A204.1 (cell line): ENCODE data around the gene ZNF664.

ENCODE experiments used
- FAIRE-seq: peaks from 2 replicates; lab custom pipeline; 2012; peaks lifted over from hg19 to GRCh38; lab: Jason Lieb, UNC

The ZNF664 gene

DNA sequence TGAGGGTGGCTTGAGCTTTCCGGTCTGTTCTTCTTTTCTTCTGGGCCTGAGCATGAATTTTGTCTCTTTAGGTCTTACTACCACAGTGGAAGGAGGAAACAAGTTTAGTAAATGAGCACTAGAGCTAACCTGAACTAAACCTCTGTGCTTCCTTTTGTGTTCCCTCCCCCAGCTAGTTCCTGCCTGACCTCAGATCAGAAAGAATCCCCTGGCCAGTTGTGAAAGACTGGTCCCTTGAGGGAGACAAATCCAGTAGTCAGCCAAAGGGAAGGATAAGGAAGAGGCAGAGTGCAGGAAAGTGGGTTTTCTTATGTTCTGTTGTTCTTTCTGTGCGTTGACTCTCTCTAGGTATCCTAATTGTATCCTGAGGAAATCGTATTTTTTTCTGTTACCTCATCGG is 17.5 kb downstream of the ZNF664 start:
- no peak for FAIRE-seq

DNA sequence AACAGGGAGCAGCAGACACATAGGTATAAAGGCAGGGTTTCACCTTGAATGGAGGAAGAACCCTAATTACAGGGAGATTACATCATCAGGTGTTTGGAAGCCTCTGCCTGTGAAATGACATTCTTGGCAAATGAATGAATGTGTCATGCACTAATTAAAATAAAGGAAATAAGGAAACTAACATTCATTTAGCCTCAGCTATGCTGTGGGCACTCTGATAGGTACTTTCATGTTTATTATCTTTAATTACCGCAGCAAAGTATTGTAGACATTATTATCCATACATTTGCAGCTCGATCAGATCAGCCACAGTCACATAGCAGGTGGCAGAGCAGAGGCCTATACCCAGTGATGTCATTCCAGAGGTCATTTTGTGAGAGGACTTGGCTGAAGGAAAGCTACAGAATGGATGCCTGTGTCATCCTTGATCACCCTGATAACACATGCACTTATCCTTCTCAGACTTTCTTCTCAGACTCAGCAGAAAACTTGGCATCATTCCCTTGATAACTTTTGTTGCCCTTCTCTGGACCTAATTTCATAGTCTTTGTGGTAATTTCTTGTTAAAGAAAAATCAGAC is 18.4 kb downstream of the ZNF664 start:
- no peak for FAIRE-seq

DNA sequence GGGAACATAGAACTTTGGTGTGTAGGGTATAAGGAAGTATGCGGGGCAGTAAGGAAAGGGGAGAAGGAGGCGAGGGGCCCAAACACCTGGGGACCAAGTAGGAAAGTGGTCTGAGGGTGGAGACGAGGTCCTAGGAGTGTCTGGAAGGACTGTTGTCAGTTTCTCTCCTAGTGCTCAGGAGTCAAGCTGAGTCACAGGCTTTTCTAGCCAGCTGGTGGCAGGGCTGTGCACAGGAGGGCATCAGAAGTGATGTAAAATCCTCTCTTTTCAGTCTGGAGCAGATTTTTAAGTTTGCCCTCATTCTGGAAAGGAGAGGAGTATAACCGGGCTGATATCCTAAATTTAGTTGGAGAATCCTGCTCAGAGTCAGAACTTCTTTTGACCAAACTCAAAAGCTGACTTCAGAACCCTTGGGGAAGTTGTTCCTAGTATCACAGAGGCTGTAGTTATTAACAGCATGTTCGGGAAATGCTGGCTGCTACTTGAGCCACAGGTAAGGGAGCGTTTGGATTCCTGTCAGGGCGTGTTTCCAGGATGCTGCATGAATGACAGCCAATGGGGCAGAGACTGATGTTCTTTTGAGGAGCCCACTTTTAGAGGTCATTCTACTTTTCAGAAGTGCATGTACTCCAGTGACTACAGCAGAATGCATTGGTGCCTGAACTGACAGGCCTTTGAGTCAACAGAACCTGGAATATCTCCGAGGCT is 19.3 kb downstream of the ZNF664 start:
- no peak for FAIRE-seq

DNA sequence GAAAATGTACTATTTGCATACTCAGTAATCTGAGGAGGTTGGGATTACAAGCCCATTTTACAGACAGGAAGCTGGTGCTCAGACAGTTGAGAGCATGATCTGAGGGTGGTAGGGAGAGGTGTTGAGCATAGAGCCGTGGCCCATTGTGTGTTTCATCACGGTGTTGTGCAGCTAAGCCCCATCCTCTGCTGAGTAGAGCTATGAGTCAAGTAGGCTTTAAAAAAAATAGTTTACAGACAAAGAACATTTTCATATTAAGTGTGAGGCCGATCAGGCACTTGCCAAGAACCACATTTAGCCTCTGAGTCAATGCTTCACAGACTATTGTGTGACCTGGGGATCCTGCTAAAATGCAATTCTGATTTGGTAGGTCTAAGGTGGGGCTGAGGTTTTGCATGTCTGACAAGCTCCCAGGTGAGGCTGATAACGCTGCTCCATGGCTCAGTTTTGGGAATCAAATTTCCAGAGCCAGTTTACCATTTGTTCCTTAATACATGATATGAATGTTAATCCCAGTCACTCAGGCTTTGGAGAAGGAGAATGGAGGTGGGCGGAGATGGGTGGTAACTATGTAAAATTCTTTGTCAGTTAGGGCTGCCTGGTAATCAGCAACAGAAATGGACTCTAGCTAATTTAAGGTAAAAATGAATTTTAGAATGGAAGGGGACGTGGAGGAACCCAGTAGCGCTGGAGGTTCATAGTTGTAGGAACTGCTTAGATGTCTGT is 22.2 kb downstream of the ZNF664 start:
- FAIRE-seq, result no peak

DNA sequence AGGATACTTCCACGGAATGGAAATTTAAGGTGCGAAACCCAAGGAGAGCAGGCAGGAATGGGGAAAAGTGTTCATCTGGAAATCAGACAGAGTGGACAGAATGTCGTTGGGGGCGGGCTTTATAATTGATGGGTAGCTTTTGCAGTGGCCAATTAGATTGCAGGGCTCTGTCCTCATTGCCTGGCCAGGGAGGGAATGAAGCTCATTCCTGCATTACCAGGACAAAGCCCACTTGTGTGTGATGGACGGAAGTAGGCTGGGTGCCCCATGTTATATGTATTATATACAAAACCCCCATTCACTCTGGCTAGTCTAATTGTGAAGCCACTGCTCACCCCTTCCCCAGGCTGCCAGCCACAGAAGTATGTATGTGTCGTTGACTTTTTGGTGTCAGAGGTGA is 23.6 kb downstream of the ZNF664 start:
- no peak for FAIRE-seq

DNA sequence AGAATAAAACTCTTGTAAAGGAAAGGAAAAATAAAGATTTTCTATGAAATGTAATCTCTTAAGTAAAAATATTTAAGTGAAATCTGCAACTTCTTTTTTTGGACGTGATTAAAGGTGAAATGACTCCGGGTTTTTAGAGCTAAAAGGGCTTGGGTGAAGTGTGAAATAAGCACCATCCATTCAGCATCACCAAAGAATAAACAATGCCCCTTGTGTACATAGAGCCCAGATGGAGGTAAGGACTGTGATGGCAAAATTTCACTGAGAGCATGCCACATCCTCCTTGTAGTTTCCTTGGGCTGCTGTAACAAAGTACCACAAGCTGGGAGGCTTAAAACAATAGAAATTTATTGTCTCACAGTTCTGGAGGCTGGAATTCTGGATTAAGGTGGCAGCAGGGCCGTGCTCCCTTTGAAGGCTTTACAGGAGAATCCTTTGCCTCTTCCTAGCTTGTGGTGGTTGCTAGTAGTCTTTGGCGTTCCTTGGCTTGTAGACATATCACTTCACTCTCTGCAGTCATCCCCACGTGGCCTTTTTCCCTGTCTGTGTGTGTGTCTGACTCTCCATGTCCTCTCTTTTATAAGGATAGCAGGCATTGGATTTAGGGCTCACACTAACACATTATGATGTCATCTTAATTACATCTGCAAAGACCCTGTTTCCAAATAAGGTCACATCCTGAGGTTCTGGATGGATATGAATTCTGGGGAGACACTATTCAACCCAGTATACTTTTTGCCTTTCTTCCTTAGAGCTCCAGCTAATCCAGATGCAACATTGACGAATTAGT is 24.2 kb downstream of the ZNF664 start:
- FAIRE-seq, result no peak

DNA sequence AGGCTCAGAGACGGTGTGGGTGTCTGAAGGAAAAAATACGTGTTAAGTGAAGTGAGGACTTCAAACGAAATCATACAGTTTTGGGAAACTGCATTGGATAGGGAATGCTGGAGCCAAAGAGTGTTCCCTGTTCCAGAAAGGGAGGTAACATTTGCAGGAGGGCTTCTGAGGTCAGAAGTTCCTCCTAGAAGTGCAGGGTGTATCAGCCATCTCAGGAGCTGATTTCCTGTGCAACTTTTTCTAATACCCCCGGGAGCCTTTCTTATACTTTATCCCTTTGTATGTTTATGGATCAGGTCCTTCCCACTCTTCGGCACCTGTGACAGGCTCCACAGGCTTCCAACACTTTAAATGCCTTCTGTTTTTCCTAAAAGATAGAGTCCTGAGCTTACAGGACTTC is 24.9 kb downstream of the ZNF664 start:
- no peak for FAIRE-seq

DNA sequence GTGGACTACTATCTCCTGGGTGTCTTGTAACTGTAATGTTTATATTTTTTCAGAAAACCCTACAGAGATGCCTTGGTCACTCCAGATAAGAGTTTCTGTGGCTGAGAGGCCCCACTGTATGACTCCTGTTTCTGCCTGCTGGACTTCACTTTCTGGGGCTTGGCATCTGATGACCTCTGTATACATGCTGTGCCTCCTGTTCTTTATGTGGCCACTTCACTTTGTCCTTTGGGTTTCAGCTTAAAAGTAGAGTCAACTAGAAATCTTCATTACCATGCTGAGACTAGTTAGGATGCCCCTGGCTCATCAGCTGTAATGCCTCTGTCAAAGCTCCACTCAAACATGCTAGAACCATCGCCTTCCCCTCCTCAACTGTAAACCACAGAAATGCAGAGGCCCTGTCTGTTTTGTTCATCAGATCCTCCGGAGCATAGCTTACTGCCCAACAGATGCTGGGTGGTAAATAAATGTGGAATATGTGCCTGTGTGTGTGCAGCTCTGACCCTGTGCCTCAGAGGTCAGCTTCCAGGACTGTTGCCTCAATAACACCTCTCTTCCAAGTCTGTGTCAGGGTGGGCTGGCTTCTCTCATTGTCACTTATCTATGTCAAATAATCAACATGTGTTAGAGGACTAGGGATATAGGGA is 25.5 kb downstream of the ZNF664 start:
- FAIRE-seq, result no peak

DNA sequence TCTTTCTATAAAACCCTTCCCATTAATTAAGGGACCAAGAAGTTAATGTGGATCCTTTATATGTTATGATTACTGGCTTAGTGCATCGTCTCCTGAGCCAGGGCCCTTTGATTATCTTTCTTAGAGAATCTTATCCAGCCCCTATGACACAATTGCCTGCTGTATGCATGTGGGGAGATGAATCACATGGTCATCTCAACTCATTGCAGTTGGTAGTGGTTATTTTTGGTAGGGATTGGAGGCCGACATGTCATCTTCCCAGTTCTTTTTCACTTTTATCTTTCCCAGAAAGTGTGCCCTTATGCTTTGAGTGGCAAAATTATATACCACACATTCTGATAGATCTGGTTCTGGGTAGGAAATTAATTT is 26.0 kb downstream of the ZNF664 start:
- no peak for FAIRE-seq

DNA sequence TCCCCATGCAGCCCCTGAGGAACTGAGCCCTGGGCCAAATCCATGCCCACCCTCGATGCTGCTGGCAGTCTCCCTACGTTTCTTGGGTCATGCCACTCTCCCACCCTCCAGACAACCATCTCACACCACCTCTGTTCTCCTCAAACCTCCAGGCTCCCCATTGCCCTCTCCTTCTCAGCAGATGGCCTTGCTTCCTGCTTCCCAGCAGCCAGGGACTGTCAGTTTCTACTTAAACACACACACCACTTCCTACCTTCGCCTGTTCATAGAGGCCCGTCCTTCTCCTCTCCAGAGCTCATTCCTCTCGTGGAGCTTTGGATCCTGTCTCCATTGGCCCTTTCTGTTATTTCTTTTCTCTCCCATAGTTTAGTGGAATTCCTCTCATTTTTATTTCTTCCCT is 27.1 kb downstream of the ZNF664 start:
- FAIRE-seq, result no peak

DNA sequence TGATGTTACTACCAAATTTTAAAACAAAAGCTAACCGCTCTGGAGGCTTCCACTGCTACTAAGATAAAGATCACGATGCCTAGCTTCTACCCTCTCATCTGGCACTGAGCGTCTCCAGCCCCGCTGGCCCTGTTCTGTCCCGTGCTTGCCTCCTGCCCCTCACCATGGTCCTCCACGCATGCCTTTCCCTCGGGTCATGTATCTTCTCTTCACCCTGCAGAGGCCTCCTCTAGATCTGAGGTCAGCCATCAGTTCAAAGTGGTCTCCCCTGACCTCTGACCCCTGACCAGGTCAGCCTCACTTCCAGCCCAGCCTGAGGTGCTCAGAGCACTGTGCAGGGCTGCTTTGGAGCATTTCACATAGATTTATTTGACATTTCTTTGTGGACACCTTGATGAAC is 28.3 kb downstream of the ZNF664 start:
- FAIRE-seq, result no peak

DNA sequence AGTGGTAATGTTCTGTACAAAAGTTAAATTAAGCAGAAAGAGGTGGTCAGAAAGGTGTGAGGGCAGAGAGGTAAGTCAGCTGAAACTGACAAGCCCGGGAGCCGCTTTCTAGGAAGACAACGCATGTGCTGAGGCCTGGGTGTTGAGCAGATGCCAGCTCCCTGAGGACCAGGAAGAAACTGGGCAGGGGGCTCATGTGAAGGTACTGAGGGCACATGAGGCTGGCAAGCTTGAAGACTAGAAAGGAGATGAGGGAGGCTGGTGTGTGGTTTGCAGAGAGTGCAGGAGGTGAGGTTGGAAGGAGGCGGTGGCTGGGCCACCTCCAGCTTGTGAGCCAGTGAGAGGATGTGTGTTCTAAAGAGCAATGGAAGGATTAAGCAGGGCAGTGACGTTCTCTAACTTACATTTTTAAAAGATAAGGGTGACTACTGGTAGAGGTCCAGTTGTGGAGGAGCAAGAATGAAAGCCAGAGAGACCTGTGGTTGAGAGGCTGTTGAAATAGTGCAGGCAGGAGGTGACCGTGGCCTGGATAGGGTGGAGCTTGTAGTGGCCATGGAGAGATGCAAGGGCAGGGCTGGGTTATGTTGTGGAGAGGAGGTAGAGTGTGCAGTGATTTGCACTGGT is 29.1 kb downstream of the ZNF664 start:
- no peak for FAIRE-seq

DNA sequence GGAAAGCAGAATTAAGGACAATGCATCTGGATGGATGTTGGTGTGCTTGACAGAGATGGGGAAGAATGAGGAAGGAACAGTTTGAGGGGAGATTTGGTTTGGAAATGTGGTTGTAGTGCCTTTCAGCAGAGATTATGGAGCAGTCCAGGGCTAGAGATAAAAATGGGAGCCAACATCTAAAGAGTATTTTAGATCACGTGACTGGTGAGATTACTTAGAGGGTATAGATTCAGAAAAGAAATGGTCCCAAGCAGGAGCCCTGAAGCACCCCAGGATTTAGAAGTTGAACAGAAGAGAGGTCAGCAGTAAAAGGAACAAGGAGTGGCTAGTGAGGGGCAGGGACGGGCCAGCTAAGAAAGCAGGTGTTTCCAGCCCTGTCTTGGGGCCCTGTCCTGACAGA is 29.6 kb downstream of the ZNF664 start:
- no peak for FAIRE-seq

DNA sequence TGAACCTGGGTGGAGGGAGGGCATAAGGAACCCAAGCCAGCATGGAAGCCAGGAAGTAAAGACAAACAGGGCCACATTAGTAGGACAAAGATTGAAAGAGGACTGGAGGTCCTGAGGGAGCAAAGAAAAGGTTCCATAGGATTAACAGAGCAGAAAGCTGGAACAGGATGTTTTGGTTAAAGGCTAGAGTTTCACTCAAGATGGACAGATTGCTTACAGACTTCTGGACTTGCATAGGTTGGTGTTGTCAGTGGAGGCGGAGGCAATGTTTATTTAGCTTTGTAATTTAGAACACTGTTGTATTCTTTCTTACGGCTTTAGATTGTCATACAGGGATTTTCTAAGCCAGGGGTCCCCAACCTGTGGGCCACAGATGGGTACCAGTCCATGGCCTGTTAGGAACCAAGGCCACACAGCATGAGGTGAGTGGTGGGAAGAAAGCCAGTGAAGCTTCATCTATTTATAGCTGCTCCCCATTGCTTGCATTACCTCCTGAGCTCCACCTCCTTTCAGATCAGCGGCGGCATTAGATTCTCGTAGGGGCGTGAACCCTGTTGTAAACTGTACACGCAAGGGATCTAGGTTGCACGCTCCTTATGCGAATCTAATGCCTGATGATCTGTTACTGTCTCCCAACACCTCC is 31.3 kb downstream of the ZNF664 start:
- no peak for FAIRE-seq

DNA sequence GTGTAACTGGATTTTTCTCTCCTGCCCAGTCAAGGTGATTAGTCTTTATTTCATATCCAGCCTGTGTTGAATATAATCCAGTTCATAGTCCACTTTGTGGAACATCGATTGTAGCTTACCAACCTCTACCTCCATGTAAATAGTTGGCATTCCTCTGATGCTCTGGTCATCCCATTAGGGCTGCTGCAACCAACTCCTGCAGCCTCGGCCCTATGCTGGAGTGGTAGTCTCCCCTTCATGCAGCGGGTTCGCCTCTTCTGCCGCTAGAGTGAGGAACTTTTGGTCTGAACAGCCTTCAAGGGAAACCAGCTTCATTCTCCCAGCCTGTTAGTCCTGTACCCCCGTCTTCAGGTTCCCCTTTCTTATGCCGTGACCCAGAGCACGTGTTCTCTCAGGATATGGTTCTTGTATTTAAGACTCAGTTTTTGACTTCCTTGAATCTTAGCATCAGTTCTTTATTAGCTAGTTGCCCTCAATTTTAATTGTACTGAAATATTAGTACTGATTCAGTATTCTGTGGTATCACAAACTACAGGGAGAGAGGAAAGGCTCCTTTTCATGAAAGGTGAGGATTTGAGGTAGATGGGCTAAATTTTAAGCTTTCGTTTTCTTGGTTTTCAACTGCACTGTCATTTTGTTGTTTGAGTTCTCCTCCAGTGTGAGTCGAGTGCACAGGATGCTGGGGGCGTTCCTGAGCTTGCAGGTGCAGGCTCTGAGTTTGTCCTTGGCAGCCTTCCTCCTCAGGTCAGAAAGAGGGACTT is 33.2 kb downstream of the ZNF664 start:
- FAIRE-seq, result no peak

DNA sequence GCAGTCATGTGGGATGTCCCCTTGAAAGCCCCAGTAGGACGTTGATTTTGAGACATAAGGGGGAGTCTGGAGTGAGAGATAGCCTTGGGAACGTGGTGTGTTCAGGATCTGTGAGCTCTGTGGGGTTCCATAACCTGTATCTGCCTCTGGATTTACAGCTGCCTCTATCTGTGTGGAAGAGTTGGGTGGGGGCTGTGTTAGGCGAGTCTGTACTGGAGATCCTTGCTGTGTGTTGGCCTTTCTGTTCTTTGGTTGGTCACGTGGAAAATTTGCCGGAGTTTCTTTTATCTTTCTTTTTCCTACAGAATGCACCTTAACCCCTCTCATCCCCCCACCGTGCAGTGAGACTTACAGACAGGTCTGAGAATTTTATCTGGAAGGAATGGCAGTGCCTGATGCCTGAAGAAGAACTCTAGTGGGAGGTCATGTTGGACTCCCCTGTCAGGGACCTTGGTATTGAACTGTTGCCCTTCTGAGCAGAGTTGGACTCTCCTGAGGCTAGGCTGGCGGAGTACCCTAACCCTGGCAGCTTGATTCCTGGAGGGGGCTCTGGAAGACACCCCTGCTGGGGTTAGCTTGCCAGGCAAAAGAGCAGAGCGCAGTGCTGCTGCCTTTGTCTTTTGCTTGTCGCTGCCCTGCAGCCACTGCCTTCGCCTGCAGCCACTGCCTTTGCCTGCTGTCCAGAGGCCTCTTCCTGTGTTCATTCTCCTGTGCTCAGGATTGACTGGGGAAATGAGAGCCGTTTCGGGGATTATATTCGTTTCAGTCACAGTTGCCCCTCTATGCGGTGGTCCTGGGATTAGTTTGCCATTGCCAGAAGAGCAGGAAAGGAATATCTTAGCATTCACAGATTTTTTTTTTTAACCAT is 34.1 kb downstream of the ZNF664 start:
- no peak for FAIRE-seq

DNA sequence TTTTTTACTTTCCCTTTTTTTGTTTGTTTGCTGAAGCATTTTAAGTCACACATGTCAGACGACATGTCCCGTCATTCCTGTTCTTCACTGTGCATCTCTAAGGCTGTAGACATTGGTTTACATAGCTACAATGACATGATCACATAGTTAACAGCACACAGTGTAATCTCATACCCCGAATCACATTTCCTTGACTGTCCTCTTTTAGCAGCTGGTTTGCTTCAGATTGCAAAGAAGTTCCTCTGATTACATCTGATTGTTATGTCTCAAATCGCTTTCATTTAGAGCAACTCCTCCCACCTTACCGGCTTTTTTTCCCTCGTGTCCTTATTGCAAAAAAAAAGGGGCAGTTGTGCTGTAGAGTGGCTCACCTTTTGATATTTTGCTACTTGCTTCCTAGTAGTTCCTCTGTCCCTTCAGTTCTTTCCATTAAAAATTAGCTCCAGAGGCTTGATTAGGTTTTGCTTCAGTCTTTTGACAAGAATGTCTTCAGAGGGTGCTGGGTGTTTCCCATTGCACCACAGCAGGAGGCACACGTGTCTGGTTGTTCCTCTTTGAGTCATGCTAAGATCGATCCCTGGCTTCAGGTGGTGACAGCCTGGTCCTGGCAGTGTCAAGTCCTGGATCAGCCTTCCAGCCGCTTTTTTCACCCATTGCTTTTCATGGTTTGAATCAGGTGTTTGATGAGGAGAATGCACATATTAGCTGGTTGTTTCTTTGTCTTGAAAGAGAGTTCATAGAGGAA is 35.0 kb downstream of the ZNF664 start:
- FAIRE-seq, result no peak

DNA sequence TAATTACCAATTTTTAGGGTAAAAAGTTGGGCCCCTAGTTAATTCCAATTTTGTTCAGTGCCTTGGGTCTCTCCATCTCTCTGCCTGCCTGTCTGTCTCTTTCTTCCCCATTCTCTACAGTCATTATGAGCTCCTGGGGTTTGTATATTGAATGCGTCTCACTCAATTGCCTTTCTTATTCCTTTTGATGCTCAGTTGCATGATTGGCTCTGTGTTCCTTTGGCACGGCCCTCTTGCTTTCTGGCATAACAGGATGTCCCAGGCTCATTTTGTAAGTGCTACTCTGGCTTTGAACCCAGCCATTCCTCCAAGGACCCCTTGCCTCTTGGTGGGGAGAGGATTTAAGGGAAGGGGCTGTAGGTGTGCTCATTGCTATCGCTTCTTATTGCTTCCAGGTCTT is 35.6 kb downstream of the ZNF664 start:
- no peak for FAIRE-seq

DNA sequence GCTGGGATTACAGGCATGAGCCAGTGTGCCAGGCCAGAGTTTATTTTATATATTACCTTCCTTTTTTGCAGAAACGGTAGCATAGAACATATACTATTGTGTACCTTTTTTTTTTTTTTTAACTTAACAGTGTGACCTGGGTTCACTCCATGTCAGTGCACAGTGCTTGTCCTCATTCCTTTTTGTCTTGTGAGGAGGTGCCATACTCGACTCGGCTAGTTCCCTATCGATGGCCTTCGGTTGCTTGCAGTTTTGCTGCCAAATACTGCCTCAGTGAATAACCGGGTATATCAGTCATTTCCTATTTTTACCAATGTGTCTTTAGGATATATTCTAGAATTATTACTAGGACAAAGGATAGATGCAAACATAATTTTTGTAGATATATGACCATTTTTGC is 36.8 kb downstream of the ZNF664 start:
- no peak for FAIRE-seq
